ENCODE results near the gene LIMD2.

The LIMD2 gene

DNA sequence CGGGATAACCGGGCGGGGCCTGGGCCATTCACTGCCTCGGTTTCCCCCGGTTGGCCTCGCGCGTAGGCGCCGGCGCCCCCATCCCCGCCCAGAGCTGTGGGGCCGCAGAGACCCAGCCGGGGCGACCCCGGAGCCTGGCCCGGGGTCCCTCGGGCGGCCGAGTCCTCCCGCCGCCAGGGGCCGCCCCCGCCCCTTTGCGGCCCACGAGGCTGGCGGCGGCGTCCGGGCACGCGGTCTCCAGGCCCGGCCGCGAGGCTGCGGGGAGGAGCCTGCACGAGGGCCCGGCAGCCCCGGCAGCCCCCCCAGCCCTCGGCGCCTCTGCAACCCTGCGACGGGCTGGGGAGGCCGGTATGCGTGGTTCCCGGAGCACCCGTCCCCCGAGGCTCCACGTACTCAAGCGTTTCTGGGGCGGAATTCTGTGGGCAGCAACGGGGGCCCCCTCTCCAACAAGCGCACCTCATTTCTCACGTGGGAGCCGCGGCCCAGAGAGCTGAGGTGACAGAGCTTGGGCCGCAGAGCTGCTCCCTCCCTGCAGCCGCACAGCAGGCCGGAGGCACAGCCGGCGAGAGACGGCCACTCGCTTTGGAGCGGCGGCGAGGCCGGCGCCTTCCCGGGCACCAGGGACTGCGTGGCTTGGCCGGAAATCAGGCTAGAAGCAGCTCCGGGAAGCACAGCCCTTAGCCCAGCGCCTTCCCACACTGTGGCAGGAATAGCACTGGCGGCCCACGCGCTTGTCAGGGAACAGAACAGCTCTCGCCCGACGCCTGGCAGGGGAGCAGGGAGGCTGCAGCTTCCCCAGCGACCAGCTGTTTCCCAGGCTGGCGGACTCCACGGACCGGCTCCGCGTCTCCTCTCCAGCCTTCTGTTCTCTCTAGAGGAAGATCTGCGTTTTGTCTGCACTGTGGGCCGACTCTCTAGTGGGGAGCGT lies 867 bp upstream of the LIMD2 start:
- FAIRE-seq = no peak

DNA sequence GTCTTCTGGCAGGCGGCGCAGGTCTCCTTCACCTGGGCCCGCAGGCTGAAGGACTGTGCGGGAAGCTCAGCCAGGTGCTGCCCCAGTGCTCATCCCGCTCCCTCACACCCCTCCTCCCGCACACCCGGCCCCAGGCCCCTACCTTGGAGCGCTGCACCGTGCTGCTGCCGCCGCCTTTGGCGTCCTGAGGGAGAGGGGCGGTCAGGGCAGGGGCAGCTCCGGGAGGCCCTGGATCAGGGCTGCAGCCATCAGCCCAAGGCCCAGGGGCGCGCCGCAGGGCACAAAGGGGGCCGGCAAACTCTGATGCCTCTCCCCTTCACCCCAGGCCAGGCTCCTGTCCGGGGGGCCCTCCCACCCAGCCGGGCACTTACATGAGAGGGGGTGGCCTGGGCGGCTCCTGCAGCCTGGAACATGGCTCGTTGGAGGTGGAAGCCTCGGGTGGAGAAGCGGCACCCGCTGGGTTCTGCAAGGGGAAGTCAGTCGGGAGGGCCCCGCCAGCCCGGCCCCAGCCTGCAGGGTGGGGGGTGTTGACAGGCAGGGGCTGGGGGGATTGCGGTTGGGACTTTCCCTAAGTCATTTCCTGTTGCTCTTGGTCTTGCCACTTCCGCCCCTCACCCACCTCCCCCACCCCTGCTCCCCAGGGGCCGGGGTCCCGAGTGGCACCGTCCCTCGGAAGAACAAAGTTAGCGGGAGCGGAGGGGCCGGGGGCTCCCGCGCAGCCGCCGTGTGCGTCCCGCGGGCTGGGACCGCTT lies 863 bp downstream of the LIMD2 start:
- FAIRE-seq = no peak

GRCh38 chr17:63698381-63698885 lies 1.5 kb downstream of the LIMD2 start:
- no peak for FAIRE-seq

- FAIRE-seq = no peak
These were observed 2.3 kb downstream of the LIMD2 start for GRCh38 chr17:63697341-63698286.

DNA sequence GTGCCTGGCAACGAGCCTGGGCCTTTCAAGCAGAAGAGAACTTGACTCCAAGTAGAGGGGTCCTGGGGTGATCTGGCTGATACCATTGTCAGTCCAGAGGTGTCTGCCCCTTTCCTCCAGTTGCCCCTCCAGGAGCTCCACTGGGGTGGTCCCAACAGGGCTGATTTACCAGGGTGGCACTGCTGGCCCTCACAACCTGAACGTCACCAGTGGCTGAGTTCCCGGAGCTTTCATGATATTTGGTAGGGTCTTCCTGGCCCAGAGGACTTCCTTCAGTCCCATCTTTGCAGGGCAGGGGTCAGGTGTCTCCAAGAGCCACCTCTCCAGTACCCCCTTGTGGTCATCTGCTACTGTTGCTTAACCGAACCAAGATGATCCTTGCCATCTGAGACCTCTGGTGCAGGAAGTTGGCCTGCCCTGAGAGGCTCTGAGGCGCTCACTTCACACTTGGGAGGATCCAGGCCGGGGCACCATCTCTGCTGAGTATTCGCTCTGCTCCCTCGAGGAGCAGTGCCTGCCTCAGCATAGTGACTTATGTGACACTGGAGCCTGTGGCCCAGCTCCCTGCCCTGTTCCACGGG lies 3.5 kb downstream of the LIMD2 start:
- no peak for FAIRE-seq

DNA sequence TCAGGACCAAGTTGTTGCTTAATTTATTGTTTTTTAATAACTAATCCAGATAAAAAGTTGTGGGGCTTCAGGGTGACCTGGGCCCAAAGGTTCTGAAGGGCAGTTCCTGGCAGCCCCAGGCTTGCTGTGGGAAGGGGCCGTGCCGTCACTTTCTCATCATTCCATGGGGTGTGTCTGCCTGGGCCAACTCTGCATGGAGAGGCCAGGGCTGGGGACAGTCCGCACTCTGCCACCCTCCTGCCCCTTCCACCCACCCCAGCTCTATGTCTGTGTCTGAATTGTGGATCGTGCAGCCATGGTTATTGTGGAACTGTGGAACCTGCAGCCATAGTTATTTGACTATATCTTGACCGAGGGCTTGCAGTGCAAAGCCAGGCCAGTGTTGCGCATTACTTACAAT lies 4.0 kb downstream of the LIMD2 start:
- no peak for FAIRE-seq

- no peak for FAIRE-seq
These were observed 4.8 kb downstream of the LIMD2 start for GRCh38 chr17:63694950-63695773.

GRCh38 chr17:63694229-63694949 lies 5.5 kb downstream of the LIMD2 start:
- no peak for FAIRE-seq

DNA sequence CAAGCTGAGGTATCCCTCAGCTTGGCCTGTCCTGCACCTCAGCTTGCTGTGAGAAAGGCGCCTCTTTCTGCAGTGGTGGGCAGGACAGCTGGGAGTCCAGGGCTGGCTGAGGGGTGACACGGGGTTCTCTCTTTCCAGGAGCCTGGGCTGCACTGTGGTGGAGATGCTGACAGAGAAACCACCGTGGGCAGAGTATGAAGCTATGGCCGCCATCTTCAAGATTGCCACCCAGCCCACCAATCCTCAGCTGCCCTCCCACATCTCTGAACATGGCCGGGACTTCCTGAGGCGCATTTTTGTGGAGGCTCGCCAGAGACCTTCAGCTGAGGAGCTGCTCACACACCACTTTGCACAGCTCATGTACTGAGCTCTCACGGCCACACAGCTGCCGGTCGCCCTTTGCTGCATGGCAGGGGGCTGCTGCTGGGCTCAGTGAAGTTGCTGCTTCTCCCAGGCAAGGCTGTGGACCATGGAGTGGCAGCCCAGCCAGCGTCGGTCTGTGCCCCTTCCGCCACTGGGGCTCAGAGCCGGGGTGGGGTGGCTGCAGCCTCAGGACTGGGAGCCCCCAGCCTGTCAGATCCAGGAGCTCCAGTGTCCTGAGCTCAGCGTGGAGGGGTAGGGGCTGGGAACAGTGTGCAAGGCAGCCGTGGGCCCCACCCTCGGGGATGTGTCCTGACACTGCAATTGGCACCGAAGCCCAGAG lies 6.4 kb downstream of the LIMD2 start:
- no peak for FAIRE-seq

DNA sequence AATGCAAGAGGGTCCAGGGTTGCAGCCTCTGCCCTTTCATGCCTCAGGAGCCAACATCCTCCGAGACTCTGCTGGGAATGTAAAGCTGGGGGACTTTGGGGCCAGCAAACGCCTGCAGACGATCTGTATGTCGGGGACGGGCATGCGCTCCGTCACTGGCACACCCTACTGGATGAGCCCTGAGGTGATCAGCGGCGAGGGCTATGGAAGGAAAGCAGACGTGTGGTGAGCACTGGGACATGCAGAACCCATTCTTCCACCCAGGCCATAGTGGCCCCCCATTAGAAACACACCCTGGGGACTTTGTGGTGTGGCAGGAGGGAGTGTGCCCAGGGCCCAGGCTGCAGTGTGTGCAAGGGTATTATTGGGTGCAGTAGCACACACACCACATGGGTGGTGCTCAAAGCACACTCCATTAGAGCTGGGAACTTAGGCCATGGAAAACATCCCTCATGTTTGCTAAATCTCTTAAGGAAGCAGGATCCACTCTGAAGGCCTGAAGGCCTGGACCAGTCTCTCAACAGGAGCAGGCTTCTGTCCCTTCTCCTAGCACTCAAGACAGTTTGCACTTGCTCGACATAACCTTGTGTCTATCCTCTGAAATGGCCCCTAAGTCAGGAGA lies 7.6 kb downstream of the LIMD2 start:
- FAIRE-seq = no peak

DNA sequence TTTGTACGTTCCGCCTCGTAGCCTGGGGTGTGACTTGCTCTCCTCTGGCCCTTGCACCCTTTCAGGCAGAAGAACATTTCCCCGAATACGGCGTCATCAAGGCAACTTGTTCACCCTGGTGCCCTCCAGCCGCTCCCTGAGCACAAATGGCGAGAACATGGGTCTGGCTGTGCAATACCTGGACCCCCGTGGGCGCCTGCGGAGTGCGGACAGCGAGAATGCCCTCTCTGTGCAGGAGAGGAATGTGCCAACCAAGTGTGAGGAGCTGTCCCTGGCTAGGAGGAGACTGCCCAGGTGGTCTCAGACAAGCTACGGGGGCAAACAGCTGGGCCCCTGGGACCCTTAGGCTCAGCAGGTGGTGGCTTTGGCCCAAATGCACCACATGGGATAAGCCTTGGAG lies 10.4 kb downstream of the LIMD2 start:
- FAIRE-seq = no peak

DNA sequence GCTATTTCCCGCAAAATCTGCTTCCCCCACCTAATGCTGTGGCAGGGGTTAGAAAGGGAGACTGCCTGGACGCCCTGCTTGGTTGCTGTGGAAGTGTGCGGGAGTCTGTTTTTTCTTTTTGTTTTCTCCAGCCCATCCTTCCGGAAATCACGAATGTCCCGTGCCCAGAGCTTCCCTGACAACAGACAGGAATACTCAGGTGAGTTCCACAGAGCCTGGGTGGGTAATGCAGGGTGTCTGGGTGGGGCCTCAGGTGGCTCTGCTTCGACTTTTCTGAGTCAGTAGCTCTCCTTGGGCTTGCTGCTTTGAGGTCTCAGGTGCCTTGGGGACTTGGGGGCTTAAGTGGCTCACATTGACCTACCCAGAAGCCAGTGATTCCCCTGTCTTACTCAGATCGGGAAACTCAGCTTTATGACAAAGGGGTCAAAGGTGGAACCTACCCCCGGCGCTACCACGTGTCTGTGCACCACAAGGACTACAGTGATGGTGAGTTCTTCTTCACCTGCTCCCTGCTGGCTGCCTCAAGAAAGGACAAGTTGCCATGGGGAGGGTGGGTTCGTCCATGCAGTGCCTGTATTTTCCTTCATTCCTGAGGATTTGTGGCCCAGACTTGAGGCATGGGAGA lies 11.4 kb downstream of the LIMD2 start:
- no peak for FAIRE-seq

- no peak for FAIRE-seq
These were observed 13.7 kb downstream of the LIMD2 start for GRCh38 chr17:63686138-63686685.

DNA sequence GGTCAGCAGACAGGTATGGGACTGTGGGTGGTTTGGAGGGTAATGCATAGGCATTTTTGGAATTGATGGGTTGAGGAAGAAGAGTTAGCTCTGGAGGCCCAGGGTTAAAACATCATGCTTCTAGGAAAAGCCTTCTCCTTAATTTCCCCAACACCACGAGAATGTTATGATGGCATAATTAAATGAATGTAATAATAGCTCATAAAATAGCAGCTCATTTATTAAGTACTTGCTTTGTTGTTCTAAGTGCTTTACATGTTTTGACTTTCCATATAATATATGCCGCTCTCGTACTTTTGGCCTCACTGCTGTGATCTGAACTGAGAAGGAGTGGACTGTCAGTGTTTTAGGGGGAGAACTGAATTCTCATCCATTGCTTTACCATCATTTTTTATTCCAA lies 14.3 kb downstream of the LIMD2 start:
- FAIRE-seq = no peak

DNA sequence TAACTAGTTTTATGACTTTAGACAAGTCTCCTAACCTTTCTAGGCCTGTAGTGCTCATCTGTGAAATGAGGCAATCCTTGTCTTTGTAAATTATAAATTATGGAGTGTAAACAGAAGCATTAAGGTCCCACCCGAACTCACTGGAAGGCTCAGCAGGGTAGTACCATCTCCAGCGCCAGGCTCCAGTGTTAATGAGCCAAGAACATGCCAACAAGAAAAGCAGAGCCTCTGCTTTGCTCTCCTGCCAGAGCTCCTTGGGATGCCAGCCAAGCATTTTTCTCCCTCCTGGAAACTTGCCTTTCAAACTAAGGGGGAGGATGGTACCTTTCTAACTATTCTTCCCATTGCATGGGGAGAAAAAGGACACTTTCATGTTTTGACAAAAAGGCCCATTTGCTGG lies 14.9 kb downstream of the LIMD2 start:
- no peak for FAIRE-seq

- FAIRE-seq = no peak
These were observed 16.9 kb downstream of the LIMD2 start for GRCh38 chr17:63682981-63683380.

- FAIRE-seq = no peak
These were observed 17.5 kb downstream of the LIMD2 start for GRCh38 chr17:63682441-63682840.

GRCh38 chr17:63681530-63681929 lies 18.4 kb downstream of the LIMD2 start:
- FAIRE-seq = no peak

DNA sequence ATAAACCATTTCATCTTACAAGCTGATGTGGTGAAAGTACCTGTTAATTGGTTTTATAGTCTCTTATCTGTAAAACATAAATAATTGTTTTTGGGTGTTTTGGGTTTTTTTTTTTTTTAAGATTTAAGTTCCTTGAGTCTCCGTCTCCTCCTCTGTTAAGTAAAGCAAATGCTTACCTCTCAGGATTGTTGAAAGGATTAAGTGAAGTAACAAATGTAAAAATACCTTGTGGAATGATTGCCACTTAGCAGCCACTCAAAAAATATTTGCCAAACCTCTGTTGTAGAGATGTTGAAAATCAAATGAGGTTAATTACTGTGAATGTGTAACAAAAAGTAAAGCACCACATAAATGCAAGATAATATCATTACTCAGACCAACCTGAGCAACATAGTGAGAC lies 19.2 kb downstream of the LIMD2 start:
- FAIRE-seq = no peak
